ENCODE data around the gene PRR3. TPM values are rescaled to one million over a fixed set of nuclear protein-coding genes. Genes with fewer than 3 reads are reported as not detected.

PRR3 gene
- total and polyA plus RNA-seq, 9 of the 15 experiments (the other 6 are each of a cell fraction or from before 2014, with no cell fraction given) = 23.5 to 59.6 (median 28.8) TPM

GRCh38 chr6:30513451-30513850 is 43.6 kb upstream of the PRR3 start:
- ATAC-seq = no peak
- no TSS peak for BruUV-seq (replicated peaks)
- Histone ChIP-seq H3K9me1 (ENCODE audit: control insufficient read depth, insufficient read depth, low read length) (no peaks in the 10 kb centered on the region), H3K79me2 (ENCODE audit: control insufficient read depth, insufficient read depth, low read length) (no peaks in the 10 kb centered on the region), H3K36me3 (ENCODE audit: control insufficient read depth, insufficient read depth, low read length) (no peaks in the 10 kb centered on the region), H3K4me1 (replicated peaks in 1 of 2; ENCODE audit: control insufficient read depth in 2 of 2, insufficient read depth in 2 of 2, low read length in 2 of 2) (peaks cover 10 to 21% of the 10 kb centered on the region in 2 experiments), H3K27me3 (ENCODE audit: control insufficient read depth in 2 of 2, insufficient read depth in 2 of 2, low read length in 2 of 2) (no peaks in the 10 kb centered on the region), H3K27ac (ENCODE audit: extremely low read depth, low read depth, low read length) (no peak overlapping the region), H3K9ac (ENCODE audit: insufficient read depth in 1 of 2, low read depth in 2 of 2, low read length in 2 of 2) (no peak overlapping the region), H3K4me3 (no peak overlapping the region), H4K20me1 (replicated peaks; ENCODE audit: control insufficient read depth, insufficient read depth, low read length) (no peaks in the 10 kb centered on the region), H2AFZ (ENCODE audit: low read depth, low read length) (0 out of 2 replicates have a peak overlapping the region, but pooled peaks have one; percentile 68), H3K9me3 (replicated peaks; ENCODE audit: control insufficient read depth, insufficient read depth, low read depth, low read length) (0 out of 2 replicates have a peak, but pooled peaks cover 4% of the 10 kb centered on the region), H3K4me2 (ENCODE audit: insufficient read depth, low read length) (no peak overlapping the region)
- POLR2A ChIA-PET = interaction anchor here (1.3 kb wide), 1 partner anchor 17 kb away, joined by 5 read pairs; no protein-coding TSS in a partner anchor
- intact Hi-C loops (cut with micrococcal nuclease) (no loop called here), in situ Hi-C loops (cut with MboI) (no loop called here)
- TF ChIP-seq HEY1 (CRISPR knock-in tag; IDR thresholded peaks at IDR 0.05; ENCODE audit: borderline replicate concordance) = no peak
- TF ChIP-seq EWSR1 (IDR thresholded peaks at IDR 0.05; ENCODE audit: borderline replicate concordance, low read depth, partially characterized antibody) = no peak
- no peak for TF ChIP-seq ZNF282 (CRISPR knock-in tag; IDR thresholded peaks at IDR 0.05)
- no peak for TF ChIP-seq NKRF (IDR thresholded peaks at IDR 0.05; ENCODE audit: borderline replicate concordance)
- no peak for TF ChIP-seq MITF (IDR thresholded peaks at IDR 0.05)
- TF ChIP-seq VEZF1 (CRISPR knock-in tag; IDR thresholded peaks at IDR 0.05) = no peak
- TF ChIP-seq NFIX (CRISPR knock-in tag; IDR thresholded peaks at IDR 0.05; ENCODE audit: low read depth) = no peak
- no peak for TF ChIP-seq PHF20 (IDR thresholded peaks at IDR 0.05; ENCODE audit: partially characterized antibody)
- TF ChIP-seq ZNF586 (CRISPR knock-in tag; conservative IDR thresholded peaks at IDR 0.05) = no peak
- no peak for TF ChIP-seq CBX3 (IDR thresholded peaks at IDR 0.05; ENCODE audit: borderline replicate concordance in 1 of 2, low read length in 2 of 2)
- no peak for TF ChIP-seq DEAF1 (CRISPR knock-in tag; IDR thresholded peaks at IDR 0.05)
- no peak for TF ChIP-seq RBM15 (IDR thresholded peaks at IDR 0.05; ENCODE audit: insufficient read depth, low read length)
- no peak for TF ChIP-seq GATAD2B (IDR thresholded peaks at IDR 0.05; ENCODE audit: borderline replicate concordance)
- TF ChIP-seq KDM5B (IDR thresholded peaks at IDR 0.05; ENCODE audit: insufficient replicate concordance, low read depth, low read length) = no peak
- TF ChIP-seq ZNF121 (CRISPR knock-in tag; conservative IDR thresholded peaks at IDR 0.05) = no peak
- TF ChIP-seq YBX1 (IDR thresholded peaks at IDR 0.05) = no peak
- TF ChIP-seq ZNF174 (CRISPR knock-in tag; IDR thresholded peaks at IDR 0.05) = no peak
- no peak for FAIRE-seq
- CTCF ChIA-PET (ENCODE audit: low intra/inter-chr PET ratio) = no interaction called here
- DNase-seq (ENCODE audit: extremely low read depth in 1 of 4, low spot score in 3 of 4) = no peak
- WGBS (ENCODE audit: insufficient coverage, low coverage, missing lambda C conversion rate) = 93% methylated on average over 2 of the region's 2 CpGs
